NT2/D1 (cell line): ENCODE results near the gene MALSU1.

Experiments used
- YY1 ChIP-seq: IDR thresholded peaks from 2 replicates; pipeline ENCODE4 v1.6.1; 2011; ENCODE audit not compliant: insufficient read length, insufficient read depth
- ZNF274 ChIP-seq: IDR thresholded peaks from 2 replicates; pipeline ENCODE4 v1.6.1; 2011; ENCODE audit warnings: mild to moderate bottlenecking, low read depth, low read length

GRCh38 chr7:23292623-23293022 lies 6.5 kb upstream of the MALSU1 start:
- TF ChIP-seq ZNF274: no peak
- TF ChIP-seq YY1: no peak
